HG03460 (cell line): ENCODE results near the gene S100P.

ENCODE experiments used
- ATAC-seq: cut with Tn5 transposase; IDR thresholded peaks from one replicate; pipeline ENCODE4 v1.9.1; 2021; ENCODE audit not compliant: unreplicated experiment

The S100P gene

DNA sequence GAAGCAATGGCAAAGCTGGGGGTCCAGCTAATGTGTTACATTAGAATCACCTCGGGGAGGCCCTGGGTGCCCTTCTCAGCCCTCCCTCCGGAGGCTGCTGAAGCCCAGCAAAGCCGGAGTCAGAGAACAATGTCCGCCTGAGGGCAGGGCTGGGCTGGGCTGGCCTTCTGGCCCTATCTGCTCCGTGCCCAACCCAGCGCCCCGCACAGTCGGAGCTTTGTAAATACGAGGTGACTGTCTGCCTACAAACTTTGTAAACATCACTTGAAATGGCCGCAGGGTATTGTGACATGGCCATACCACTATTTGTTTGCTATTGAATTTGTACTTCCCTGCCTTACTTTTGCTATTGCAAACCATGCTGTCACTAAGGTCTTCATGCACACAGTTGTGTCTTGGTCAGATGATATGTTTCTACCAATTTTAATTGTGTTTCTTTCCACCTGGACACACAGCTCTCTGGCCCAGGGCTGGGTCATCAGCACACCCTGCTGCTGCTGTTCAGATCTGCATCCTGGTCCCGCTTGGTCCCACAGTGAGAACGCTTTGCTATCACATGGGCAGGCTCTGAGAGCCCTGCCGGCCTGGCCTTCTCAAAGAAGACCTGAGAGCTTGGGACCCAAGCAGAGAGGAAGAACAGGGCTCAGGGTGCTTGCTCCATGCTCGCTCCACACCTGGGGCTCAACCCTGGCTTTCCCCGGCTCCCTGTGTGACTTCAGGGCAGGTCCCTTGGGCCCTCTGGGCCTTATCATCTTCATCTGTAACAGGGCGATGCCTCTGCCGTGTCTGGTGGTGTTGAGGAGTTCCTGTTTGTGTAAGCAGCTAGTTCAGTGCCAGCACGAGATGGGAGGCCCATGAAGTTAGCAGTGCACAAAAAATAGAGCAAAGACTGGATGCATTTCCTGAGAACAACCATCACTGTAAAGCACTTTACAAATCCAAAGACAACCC, 2.3 kb downstream of the S100P start:
- ATAC-seq, result no peak

DNA sequence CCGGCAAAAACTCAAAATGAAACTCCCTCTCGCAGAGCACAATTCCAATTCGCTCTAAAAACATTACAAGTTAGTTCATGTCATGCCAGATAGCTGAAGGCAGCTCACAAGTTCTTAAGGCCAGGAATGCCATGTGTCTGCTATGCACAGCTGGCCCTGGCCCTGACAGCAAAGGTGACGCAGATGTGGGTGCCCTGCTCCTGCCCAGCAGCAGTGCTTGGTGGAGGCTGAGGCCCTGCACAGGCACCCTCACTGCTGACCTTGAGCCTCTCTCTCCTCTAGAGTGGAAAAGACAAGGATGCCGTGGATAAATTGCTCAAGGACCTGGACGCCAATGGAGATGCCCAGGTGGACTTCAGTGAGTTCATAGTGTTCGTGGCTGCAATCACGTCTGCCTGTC, 2.9 kb downstream of the S100P start:
- no peak for ATAC-seq

DNA sequence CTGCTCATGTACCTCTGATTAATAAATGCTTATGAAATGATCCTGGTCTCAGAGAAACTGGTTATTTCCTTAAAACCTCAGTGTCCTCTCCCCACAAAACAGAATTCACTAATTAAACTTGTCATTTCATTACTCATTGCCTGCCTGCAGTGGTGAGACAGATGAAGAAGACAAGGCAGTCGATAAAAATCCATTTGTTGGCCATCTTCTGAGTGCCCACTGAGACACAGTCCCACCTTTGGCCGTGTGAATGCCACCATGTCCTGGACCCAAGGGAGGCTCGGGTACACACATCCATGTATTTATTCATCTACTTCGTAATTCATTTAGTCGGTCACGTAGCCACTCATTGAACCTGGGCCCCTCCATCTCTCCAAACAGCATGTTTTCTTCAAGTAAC, 3.5 kb downstream of the S100P start:
- ATAC-seq, result no peak

DNA sequence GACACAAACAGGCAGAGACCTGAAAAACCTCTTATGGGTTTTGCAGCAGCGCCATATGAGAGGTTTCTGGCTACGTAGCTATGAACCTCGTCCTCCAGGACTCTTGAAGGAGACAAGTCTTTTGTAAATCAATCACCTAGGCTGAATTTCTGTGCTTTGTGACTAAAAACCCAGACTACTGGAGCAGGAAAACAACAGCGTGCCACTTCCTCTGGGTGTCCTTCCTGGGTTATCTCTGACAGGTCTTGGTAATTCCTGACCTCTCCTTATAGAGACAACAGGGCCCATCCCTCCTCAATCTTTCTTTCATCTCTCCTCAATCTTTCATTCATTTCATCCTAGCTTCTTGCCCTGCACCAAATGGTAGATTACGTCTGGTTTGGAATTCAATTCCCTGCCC, 5.7 kb downstream of the S100P start:
- ATAC-seq, result no peak

DNA sequence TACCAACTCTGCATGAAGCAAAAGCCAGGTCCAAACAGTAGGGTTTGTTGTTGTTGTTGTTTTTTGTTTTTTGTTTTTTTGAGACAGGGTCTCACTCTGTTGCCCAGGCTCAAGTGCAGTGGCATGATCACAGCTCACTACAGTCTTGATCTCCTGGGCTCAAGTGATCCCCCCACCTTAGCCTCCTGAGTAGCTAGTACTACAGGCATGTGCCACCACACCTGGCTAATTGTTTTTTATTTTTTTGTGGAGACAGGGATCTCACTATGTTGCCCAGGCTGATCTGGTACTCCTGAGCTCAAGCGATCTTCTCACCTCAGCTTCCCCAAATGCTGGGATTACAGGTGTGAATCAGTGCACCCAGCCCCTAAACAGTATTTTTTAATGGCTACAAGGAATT, 6.2 kb downstream of the S100P start:
- ATAC-seq, result no peak

DNA sequence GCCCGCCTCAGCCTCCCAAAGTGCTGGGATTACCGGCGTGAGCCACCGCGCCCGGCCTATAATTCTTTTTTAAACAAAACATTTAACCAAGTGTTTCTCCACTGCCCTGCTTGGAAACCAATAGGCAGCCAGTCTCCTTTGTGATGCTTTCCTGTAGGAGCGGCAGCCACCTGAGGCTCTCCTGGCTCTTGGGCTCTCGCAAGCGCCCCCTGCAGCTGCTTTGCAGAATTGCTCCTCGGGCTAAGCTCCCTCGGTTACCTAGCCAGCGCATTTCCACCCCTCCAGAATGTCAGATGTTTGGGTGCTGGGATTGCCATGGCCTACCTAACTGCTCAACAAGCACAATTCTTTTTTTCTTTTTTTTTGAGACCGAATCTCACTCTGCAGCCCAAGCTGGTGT, 7.7 kb downstream of the S100P start:
- ATAC-seq, result no peak

DNA sequence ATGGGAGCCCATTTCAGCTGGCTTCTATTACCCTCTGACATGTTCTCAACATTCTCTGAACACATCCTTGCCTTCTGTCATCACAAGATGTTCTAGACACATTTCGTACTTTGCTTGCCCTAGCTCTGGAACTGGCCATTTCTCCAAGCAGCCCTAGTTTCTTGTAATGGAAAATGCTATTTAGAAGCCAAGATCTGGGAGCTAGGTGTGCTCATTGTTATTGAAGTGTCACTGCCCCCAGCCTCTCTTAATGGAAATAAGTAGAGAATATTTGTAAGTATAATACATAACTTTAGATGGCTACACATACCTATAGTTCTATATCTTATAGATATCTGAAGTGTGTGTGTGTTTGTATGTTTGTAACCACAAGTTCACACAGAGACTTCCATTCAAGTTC, 9.1 kb downstream of the S100P start:
- ATAC-seq, result no peak

DNA sequence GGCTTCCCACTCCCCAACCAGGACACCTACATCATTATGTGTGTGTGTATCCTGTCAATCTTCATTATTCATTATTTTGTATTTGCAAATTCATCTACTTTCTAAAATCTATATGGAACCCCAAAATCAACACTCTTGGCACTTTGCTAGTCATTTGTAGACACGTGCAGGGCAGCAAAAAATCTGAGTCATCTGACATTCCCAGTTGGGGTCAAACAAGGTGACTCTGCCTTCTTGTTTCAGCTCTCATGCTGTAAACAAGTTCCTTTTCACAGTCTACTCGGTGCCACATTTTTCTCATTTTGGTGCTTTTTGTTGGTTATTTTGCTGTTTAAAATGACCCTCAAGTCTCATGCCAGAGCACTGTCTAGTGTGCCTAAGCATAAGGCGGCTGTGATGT, 10.1 kb downstream of the S100P start:
- no peak for ATAC-seq

DNA sequence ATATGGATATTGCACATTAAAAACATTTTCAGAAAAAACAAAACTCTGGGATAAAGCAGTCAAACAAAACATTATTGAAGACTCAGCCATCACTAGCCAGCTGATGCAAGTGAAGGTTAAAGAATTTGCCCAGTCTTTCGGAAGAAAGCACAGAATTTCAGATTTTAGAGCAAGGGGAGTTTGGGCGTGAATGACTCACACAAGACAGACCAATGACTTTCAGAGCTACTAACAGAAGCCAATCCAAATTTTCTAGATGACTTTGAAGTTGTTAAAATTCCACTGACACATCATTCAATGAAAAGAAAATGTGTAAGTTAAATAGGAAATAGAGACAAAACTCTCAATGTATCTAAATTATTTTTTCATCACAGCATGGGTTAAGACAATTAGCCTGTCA, 12.0 kb downstream of the S100P start:
- ATAC-seq, result no peak

DNA sequence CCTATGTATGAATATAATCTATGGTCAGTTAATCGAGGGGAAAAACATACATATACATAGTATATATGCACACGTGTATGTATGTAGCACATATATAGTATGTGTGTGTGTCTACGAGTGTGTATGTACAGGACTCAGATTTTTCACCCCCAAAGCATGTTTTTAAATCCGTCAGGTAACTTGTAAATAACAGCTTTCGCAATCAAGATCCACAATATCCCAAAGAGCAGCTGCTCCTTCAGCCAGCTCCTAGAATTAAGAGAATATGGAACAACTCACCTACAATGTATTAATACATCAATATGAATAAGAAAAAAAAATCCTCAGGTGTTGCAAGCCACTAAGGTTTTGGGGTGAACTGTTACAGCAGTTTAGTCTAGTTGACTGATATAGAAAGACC, 12.5 kb downstream of the S100P start:
- ATAC-seq, result no peak

DNA sequence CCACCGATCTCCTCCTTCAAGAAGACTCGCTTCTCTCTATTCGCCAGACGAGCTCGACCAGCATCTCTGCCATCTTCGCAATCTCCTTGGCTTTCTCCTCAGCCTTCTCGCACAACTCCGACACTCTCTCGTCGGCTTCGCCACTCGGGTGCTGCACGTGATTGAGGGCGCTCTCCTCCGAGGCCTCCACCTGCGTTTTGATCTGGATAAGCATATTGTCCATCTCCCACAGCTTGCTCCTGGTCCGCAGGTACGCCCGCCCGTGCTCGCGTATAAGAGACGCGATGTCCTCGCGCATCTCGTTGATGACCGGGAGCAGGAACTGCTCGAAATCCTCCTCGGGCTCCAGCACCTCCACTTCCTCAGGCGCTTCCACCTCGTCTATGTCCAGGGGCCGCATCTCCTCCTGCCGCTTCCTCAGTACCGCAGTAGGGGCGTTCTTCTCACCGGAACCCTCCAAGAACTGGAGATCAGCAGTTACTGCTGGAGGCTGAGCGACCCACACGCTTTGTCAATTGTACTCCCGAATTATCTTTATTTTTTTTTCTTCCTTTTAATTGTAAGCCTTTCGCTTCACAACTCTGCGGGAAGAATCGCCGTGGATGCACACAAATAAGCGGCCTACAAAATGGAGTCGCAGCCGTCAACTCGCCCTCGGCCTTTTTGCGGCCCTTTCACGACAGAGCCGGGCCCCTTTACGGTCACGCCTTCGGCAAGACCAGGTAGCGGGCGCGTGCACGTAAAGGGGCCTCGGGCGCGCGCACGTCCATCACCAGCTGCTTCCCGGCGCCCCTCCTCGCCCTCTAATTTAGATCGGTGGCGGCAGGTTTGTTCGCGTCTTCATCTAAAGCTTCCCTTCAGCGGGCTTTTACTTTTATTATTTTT, 15.8 kb downstream of the S100P start, which contains the start of gene MRFAP1L1:
TSS of gene MRFAP1L1 (minus strand) at position 636 of the 885 bp plus-strand sequence. CDS start at position 400, 236 bp downstream.
- ATAC-seq, result peak; percentile 70

DNA sequence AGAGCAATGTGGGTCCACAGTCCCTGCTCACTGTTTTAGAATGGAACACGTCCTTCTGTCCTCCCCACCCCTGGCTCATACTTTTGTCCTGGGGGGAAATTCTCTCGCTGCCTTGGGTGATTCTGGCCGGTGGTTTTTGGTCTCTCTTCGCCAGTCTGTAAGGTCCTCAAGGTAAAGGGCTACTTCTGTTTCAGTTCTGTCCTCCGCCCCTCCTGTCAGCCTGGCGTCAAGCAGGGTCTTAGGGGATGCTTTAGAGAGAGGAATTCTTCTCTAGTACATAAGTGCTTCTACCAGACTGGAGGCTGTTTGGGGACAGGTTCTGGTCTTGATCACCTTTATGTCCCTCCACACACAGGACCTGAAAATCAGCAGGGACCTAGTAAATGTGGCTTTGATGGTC, 16.6 kb downstream of the S100P start:
- ATAC-seq, result peak; percentile 6

DNA sequence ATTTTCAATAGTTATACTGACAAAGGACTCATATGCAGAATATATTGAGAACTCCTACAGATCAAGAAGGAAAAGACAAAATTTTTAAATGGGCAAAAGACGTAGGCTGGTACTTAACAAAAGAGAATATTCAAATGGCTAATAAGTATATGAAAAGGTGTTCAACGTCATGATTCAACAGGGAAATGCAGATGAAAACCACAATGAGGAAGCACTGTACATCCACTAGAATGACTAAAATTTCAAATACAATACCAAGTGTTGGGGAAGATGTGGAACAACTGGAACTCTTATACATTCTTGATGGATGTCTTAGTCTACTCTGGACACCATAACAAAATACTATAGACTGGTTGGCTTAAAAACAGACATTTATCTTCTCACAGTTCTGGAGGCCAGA, 17.3 kb downstream of the S100P start:
- no peak for ATAC-seq

DNA sequence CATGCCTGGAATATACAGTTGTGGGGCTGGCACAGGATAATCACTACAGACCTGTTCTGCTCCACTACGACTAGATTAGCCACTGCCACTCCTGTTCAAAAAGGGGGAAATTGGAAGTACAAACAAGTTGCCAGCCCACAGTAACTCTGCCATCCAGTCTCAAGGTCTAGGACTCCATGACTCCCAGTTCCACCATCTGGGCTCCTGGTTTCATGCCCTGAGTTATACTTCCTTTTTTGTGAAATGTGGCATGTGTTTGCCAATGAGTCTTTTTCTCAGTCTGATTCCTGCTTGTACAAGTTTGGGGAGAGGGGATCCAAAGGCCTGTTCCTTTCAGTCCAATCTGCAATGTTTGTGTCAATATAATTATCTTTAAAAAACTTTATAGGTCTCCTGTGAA, 21.3 kb downstream of the S100P start:
- no peak for ATAC-seq

DNA sequence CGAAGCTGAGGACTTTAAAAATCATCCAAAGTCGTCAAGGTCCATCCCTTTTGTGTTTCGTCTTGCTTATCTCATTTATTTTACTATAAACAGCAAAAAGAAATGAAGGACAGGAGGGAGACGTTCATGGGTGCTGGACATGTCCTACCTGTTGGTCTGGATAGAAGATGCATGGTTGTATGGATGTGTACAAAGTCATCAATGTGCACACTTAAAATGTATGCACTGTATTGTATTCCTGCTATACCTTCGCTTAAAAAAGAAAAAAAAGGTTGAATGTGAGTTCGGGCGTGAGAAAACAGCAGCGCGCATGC, 22.0 kb downstream of the S100P start:
- ATAC-seq, result no peak

DNA sequence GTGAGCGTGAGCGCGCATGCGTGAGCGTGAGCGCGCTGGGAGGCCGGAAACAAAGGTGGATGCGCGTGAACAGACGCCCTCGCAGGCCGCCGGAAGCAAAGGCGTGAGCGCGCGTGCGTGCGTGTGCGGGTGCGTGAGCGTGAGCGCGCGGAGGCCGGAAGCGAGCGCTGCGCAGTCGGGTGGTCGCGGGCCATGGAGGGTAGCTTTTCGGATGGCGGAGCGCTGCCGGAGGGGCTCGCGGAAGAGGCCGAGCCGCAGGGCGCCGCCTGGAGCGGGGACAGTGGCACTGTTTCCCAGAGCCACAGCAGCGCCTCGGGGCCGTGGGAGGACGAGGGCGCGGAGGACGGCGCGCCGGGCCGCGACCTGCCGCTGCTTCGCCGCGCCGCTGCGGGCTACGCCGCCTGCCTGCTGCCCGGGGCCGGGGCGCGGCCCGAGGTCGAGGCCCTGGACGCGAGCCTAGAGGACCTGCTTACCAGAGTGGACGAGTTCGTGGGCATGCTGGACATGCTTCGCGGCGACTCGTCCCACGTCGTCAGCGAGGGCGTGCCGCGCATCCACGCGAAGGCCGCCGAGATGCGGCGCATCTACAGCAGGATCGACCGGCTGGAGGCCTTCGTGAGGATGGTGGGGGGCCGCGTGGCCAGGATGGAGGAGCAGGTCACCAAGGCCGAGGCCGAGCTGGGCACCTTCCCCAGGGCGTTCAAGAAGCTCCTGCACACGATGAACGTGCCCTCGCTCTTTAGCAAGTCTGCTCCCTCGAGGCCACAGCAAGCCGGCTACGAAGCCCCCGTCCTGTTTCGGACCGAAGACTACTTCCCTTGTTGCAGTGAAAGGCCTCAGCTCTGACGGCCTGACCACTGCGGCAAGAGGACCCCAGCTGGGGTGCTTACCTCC, 22.6 kb downstream of the S100P start, which contains the start of gene BLOC1S4:
TSS of gene BLOC1S4 (plus strand) at position 157 of the 894 bp plus-strand sequence. CDS start at position 193, 36 bp downstream.
- ATAC-seq, result peak; percentile 80

DNA sequence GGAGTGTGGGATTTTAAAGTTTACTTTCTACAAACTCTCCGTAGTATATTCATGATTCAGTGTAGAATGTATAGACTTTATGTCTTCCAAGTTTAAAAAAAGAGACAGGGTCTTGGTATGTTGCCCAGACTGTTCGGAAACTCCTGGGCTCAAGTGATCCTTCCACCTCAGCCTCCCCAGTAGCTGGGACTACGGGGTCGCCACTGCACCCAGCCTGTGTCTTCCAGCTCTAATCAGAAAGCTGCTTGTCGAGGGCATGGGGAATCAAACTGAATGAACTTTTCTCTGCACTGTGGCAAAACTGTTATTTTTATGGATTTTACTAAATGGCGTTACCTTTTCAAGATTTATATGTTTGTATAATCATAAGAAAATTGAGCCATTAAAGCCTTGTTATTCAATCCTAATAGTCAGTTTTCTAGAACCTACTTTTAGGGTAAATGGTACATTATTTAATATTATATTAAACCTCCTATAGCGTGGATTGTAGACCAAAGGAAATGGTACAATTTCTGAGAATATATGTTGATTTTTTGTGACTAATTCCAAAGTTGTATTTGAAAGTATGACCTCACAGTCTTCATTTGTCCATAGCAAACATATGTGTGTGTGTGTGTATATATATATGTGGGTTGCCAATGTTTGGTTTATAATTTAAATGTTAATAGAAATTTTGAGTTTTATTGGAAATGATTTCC, 23.4 kb downstream of the S100P start:
- no peak for ATAC-seq

DNA sequence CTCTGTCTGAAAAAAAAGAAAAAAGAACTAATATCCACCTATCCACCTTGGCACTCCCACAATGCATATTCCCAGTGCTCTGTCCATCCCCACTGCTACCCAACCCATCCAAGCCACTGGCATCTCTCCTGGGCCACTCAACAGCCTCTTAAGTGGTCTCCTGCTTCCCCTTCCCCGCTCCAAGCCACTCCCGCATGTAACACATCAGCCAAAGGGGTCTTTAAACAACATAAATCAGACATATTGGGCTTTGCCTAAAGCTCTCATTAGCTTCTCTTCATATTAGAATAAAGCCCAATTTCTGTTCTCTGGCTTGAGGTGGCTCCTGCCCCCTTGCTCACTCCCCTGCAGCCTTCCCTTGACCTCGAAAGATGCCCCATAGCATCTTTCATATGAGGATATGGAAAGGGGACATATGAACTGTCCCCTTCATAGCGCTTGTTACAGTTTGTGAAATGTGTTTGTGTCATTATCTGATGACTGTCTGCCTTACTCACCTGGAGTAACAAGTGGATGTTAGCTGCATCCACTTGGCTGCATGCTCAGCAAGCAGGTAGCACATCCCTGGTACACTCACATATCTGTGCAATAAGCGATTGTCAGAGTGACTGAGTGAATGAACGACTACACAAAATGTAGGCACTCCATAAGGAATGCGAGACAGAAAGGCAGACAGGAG, 25.4 kb downstream of the S100P start:
- ATAC-seq, result no peak

DNA sequence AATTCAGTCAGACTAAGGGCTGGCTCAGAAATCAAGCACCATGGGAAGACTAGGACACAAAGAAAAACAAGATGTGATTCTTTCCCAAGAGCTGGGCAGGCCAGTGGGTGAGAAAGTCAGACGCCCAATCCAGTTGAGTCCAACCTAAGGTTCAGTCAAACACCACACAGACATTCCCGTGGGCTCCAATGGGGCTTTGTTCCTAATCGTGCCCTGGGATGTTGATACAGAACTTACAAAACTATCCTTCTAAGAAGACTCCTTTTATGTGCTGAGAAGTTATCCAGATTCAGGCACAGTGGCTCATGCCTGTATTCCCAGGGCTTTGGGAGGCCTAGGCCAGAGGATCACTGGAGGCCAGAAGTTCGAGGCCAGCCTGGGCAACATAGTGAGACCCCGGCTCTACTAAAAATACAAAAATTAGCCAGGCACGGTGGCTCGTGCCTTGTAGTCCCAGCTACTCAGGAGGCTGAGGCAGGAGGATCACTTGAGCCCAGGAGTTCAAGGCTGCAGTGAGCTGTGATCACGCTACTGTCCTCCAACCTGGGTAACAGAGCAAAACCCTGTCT, 26.0 kb downstream of the S100P start:
- ATAC-seq, result no peak
